Measurements from ENCODE around the gene LCP1. TPM values are rescaled to one million over a fixed set of nuclear protein-coding genes. Genes with fewer than 3 reads are reported as not detected.
A peak's percentile ranks its signal among the peaks of the same experiment; 100 is the strongest.

The LCP1 gene
- total RNA-seq, 2 experiments from 2014 or later, result 1,008 to 1,043 TPM

DNA sequence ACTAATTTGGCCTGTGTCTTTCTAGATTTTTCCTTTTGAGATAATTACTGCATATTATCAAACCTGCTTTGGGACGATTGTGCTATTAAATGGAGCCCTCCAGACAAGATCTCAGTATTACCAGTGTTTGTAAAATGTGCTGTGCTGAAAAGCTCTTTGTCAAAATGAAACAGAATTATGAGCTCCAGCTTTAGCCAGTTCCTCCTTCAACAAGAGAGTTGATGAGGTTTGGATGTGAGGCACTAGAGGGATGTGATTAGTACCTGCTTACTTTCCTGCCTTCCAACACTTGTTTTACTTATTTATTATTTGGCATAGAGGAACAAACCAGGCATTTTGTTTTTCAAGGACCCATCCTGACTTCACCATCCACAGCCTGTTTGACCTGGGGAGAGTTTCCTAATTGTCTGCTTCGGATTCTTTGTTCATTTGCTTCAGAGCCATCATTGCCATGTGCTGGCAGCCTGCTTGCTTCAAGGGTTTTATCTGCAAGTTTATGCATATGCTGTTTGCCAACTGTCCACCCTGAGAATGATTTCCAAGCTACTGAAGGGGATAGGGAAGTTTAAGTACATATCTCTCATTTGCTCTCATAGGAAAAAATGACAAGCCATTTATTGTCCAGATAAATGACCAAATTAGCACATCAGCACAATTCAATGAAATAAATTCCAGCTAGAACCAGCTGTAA lies 44.2 kb downstream of the LCP1 start:
- Mint-ChIP-seq H3K9me3 (no peaks in the 10 kb centered on the region), H3K27me3 (ENCODE audit: low read depth) (no peaks in the 10 kb centered on the region), H3K4me1 (ENCODE audit: low read depth) (peaks cover 45% of the 10 kb centered on the region), H3K4me3 (no peak overlapping the region), H3K27ac (peak overlapping the region; percentile 62), H3K36me3 (ENCODE audit: low read depth) (peaks cover 71% of the 10 kb centered on the region)
- CTCF ChIA-PET, result interaction anchor here (1.1 to 3.7 kb wide), 2 partner anchors 12 kb away, joined by 4 to 25 read pairs; no protein-coding TSS in a partner anchor
- intact Hi-C loops (cut with micrococcal nuclease), result no loop called here
- DNase-seq, result no peak

DNA sequence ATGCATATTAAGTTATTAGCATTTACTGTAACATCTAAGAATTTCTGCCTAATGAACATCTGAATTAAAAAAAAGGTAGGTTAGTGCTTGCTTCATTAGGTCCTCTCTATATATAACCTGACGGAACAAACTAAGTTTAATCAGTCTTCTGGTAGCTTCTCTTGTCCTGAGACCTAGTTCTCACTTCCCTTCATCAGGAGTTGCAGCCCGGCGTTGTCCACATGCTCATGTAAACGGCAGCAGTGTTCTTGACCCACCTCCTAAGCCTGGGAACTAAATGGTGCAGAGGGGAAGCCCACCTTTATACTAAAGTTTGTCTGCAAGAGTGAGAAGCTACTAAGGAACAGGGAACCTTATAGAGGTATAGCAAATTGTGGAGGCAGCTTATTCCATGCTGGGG lies 45.3 kb downstream of the LCP1 start:
- CTCF ChIA-PET, result interaction anchor here (1.4 to 3.7 kb wide), 3 partner anchors 10 to 24 kb away, joined by 5 to 25 read pairs (median 13); no protein-coding TSS in a partner anchor
- Mint-ChIP-seq H3K27ac (peak overlapping the region; percentile 80), H3K4me3 (no peak overlapping the region), H3K9me3 (no peaks in the 10 kb centered on the region), H3K27me3 (ENCODE audit: low read depth) (no peaks in the 10 kb centered on the region), H3K36me3 (ENCODE audit: low read depth) (peaks cover 71% of the 10 kb centered on the region), H3K4me1 (ENCODE audit: low read depth) (peaks cover 41% of the 10 kb centered on the region)
- no peak for DNase-seq
- intact Hi-C loops (cut with micrococcal nuclease), result no loop called here

DNA sequence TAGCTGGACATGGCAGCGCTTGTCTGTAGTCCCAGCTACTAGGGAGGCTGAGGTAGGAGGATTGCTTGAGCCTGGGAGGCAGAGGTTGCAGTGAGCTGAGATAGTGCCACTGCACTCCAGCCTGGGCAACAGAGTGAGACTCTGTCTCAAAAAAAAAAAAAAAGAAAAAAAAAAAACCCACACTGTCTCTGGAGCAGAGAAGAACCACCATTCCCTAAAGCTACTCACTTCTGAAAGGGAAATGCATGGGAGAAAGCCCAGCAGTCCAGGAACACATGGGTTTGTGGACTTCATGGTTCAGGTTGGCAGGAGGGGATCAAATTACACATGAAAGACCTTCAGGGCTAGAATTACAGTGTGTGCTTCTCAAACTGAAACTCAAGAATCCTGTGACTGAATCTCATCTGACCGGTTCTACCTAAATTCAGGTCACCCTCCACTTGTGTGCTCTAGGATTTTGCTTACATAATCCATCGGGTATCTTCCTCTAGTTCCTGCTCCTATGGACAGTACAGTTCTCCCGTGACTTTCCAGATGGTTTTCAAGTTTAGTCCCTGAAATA lies 46.9 kb downstream of the LCP1 start:
- H3K9me3 Mint-ChIP-seq, result no peaks in the 10 kb centered on the region

DNA sequence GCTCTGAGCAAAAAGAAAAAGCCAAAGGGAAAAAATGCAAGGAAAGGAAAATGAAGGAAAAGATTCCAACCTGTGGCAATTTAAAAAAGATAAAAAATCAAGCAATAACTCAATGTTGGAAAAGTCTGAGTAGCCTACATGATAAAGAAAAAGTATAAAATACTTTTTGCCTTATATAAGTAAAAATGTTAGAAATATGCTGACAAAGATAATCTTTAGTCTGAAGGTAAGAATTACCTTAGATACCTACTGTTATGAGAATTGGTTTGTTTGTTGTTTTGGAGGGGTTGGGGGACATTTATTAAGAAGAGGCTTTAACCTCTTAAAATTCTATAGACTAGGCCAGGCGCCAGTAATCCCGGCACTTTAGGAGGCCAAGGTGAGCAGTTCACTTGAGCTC lies 47.5 kb downstream of the LCP1 start:
- no peaks in the 10 kb centered on the region for H3K27me3 Mint-ChIP-seq (ENCODE audit: low read depth)
- intact Hi-C loops (cut with micrococcal nuclease), result no loop called here
- no peak overlapping the region for H3K4me3 Mint-ChIP-seq
- H3K9me3 Mint-ChIP-seq, result no peaks in the 10 kb centered on the region
- peak overlapping the region; percentile 80 for H3K27ac Mint-ChIP-seq
- DNase-seq, result no peak
- H3K36me3 Mint-ChIP-seq (ENCODE audit: low read depth), result peaks cover 70% of the 10 kb centered on the region
- H3K4me1 Mint-ChIP-seq (ENCODE audit: low read depth), result peaks cover 23% of the 10 kb centered on the region
- CTCF ChIA-PET, result interaction anchor here (1.5 to 2.2 kb wide), 2 partner anchors 8 to 26 kb away, joined by 5 to 13 read pairs; no protein-coding TSS in a partner anchor

More for the DNA sequence above, 46.9 kb downstream of the LCP1 start:
- Mint-ChIP-seq H3K27ac (peak overlapping the region; percentile 80), H3K36me3 (ENCODE audit: low read depth) (peaks cover 71% of the 10 kb centered on the region), H3K4me3 (no peak overlapping the region), H3K27me3 (ENCODE audit: low read depth) (no peaks in the 10 kb centered on the region), H3K4me1 (ENCODE audit: low read depth) (peaks cover 27% of the 10 kb centered on the region)
- DNase-seq, result no peak
- intact Hi-C loops (cut with micrococcal nuclease), result no loop called here
- CTCF ChIA-PET, result interaction anchor here (1.3 to 2.2 kb wide), 3 partner anchors 8 to 25 kb away, joined by 4 to 13 read pairs (median 5); no protein-coding TSS in a partner anchor

DNA sequence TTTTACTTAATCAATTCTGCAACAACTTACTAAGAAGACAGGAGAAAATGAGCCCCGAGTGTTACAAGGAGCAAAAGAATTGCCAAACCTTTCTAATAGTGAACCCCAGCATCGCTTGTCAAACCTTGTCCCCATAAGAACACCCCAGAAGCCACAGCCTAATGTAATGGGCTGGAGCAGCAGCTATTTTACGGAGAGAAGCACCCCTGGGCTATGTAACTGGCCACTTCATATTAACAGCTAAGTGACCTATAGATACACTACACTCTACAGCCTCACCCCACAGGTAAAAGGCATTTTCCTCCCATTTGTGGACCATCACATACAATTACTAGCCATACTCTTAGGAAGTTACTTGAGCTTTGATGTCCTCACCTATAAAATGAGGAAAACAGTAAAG lies 49.9 kb downstream of the LCP1 start:
- Mint-ChIP-seq H3K27ac (peak overlapping the region; percentile 60), H3K9me3 (no peaks in the 10 kb centered on the region), H3K4me3 (no peak overlapping the region), H3K36me3 (ENCODE audit: low read depth) (peaks cover 62% of the 10 kb centered on the region), H3K4me1 (ENCODE audit: low read depth) (peaks cover 17% of the 10 kb centered on the region), H3K27me3 (ENCODE audit: low read depth) (no peaks in the 10 kb centered on the region)
- intact Hi-C loops (cut with micrococcal nuclease), result no loop called here
- CTCF ChIA-PET, result interaction anchor here (0.7 kb wide), 2 partner anchors 10 to 14 kb away, joined by 3 to 4 read pairs; no protein-coding TSS in a partner anchor
- DNase-seq, result no peak

DNA sequence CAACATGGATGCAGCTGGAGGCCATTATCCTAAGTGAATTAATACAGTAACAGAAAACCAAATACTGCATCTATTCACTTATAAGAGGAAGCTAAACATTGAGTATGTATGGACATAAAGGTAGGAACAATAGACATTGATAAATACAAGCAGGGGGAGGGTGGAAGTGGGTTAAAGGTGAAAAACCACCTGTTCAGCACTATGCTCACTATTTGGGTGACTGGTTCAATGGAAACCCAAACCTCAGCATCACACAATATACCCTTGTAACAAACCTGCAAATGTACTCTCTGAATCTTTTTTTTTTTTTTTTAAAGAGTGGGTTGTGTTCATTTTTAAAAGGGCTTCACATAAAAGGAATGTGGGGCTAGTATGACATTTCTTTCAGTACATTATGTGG lies 50.3 kb downstream of the LCP1 start:
- peak overlapping the region; percentile 60 for H3K27ac Mint-ChIP-seq

DNA sequence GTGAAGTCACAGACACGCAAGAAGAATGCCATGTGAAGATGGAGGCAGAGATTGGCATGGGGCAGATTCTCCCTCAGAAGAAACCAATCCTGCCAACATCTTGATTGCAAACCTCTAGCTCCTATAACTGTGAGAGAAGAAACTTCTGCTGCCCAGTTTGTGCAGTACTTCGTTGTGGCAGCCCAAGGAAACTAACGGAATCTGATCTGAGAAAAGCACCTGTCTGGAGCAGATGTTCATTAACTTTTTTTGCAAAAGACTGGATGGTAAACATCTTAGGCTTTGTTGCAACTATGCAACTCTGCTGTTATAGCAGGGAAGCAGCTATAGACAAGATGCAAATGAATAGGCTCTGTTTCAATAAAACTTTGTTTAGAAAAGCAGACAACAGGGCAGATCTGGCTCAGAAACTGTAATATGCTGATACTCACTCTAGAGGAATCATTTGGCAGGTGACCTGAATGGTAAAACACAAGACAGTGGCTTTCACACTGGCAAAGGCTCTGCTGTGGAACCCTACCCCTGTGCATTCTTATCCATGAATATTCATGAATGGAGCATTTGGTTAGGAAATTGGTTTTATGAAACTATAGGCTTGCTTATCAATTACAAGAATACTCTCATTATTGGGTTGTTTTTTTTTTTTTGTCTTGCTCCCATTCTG lies 51.9 kb downstream of the LCP1 start:
- CTCF ChIA-PET, result interaction anchor here (0.7 to 1.1 kb wide), 2 partner anchors 18 to 191 kb away, joined by 3 to 4 read pairs; no protein-coding TSS in a partner anchor
- Mint-ChIP-seq H3K27me3 (ENCODE audit: low read depth) (no peaks in the 10 kb centered on the region), H3K4me3 (no peak overlapping the region), H3K4me1 (ENCODE audit: low read depth) (peaks cover 26% of the 10 kb centered on the region), H3K36me3 (ENCODE audit: low read depth) (peaks cover 54% of the 10 kb centered on the region), H3K27ac (peak overlapping the region; percentile 54), H3K9me3 (no peaks in the 10 kb centered on the region)
- no peak for DNase-seq
- intact Hi-C loops (cut with micrococcal nuclease), result loop anchor here (5.0 kb wide), 1 partner anchor 262 kb away; no protein-coding TSS in a partner anchor

More for the DNA sequence above, 50.3 kb downstream of the LCP1 start:
- peaks cover 20% of the 10 kb centered on the region for H3K4me1 Mint-ChIP-seq (ENCODE audit: low read depth)
- no peaks in the 10 kb centered on the region for H3K27me3 Mint-ChIP-seq (ENCODE audit: low read depth)
- H3K4me3 Mint-ChIP-seq, result no peak overlapping the region
- CTCF ChIA-PET, result interaction anchor here (0.7 kb wide), 1 partner anchor 10 kb away, joined by 4 read pairs; no protein-coding TSS in a partner anchor
- H3K36me3 Mint-ChIP-seq (ENCODE audit: low read depth), result peaks cover 63% of the 10 kb centered on the region
- no peaks in the 10 kb centered on the region for H3K9me3 Mint-ChIP-seq
- intact Hi-C loops (cut with micrococcal nuclease), result no loop called here
- DNase-seq, result no peak

DNA sequence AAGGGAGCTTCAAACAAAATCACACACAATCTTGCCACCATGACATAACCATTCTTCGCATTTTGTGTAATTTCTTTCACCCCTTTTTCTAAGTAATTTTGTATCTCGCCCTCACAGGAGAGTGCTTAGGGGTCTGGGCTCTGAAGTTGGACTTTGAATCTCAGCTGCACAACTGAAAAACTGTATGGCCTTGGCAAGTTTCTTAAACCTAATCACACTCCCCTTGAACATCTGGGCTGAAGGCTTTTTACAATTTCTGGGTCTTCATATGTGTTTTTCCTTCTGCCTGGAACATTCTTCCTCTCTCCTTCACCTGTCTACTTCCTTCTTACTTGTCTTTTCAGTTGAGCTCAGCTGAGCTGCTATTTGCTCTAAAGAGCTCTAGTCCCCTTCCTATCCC lies 52.9 kb downstream of the LCP1 start:
- peaks cover 35% of the 10 kb centered on the region for H3K4me1 Mint-ChIP-seq (ENCODE audit: low read depth)
- peak overlapping the region; percentile 54 for H3K27ac Mint-ChIP-seq
- H3K27me3 Mint-ChIP-seq (ENCODE audit: low read depth), result no peaks in the 10 kb centered on the region
- DNase-seq, result no peak
- intact Hi-C loops (cut with micrococcal nuclease), result loop anchor here (5.0 kb wide), 1 partner anchor 263 kb away; no protein-coding TSS in a partner anchor
- no peak overlapping the region for H3K4me3 Mint-ChIP-seq
- CTCF ChIA-PET, result interaction anchor here (0.7 to 1.2 kb wide), 3 partner anchors 14 to 192 kb away, joined by 3 to 5 read pairs (median 4); no protein-coding TSS in a partner anchor
- H3K9me3 Mint-ChIP-seq, result no peaks in the 10 kb centered on the region
- H3K36me3 Mint-ChIP-seq (ENCODE audit: low read depth), result peaks cover 53% of the 10 kb centered on the region

DNA sequence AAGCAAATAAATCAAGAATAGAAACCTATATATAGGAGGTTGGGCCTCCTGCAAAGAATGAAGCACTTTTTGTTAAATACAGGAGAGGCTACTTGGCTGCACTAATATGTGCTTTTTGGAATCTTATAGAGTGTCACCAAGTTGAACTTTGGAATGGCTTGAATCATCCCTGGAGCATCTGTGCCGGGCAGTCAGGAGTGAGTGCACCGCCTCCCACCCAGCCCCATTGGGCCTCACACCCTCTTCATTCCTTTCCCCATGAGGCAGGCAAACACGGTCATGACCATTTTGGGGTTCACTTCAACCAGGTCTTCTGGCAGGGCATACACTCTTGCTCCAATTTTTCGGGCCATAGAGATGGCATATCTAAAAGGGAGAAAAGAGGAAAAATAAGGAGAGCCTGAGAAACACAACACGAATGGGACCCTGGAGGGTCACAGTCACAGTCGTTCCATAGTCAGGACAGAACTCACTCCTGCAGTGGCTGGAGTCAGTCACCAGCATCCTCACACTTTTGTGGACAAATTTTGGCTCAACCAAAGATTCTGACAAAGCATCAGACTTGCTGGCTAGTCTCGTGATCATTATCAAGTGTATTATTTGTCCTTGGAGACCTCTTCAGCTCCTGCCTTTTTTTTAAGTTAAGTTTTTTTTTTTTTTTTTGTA lies 54.5 kb downstream of the LCP1 start:
- Mint-ChIP-seq H3K27me3 (ENCODE audit: low read depth) (no peaks in the 10 kb centered on the region), H3K4me1 (ENCODE audit: low read depth) (peaks cover 36% of the 10 kb centered on the region), H3K4me3 (no peak overlapping the region), H3K36me3 (ENCODE audit: low read depth) (peaks cover 40% of the 10 kb centered on the region), H3K27ac (peak overlapping the region; percentile 2), H3K9me3 (no peaks in the 10 kb centered on the region)
- DNase-seq, result no peak
- intact Hi-C loops (cut with micrococcal nuclease), result loop anchor here (2.0 to 5.0 kb wide), 2 partner anchors 161 to 265 kb away; no protein-coding TSS in a partner anchor
- CTCF ChIA-PET, result interaction anchor here (0.7 to 3.0 kb wide), 14 partner anchors 8 to 194 kb away, joined by 3 to 25 read pairs (median 8); partner anchors contain the start of gene ZC3H13

DNA sequence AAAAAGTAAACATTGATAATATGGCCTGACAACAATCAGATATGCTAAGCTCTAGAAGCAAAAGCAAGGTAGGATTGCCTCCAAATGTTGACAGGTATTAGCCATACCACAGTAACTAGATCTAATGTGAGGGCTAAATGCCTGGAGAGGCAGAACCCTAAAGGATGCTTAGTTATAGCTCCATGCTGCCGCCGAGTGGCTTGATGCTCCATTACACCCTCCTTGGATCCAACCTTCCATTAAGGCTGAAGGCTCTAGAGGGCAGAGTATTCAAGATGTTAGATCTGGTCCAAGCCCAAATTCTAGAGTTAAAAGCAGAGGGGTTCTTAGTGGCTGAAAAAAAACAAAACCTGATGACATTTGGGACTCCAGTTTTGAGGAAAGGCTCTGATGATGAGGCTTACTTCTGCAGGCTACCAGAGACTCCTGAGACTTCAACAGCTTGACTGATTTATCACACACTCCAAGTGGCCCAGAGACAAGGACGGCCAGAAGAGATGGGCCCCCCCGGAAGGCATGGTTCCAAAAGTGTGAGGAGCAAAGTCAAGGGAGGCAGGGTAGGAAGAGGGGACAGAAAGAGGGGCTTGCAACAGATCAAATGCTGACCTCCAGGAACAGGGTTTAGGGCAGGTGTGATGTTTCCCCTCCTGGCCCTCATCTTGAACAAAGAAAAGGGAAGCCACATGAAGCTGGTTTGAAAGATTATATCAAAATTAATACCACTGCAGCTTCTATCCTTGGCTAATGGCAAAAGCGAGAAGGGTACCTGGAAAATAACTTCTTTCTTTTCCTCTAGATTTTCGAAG lies 55.2 kb downstream of the LCP1 start:
- Mint-ChIP-seq H3K4me3 (no peak overlapping the region), H3K27me3 (ENCODE audit: low read depth) (no peaks in the 10 kb centered on the region), H3K4me1 (ENCODE audit: low read depth) (peaks cover 38% of the 10 kb centered on the region), H3K27ac (peak overlapping the region; percentile 76), H3K9me3 (no peaks in the 10 kb centered on the region), H3K36me3 (ENCODE audit: low read depth) (peaks cover 34% of the 10 kb centered on the region)
- DNase-seq, result peak; percentile 91
- CTCF ChIA-PET, result interaction anchor here (0.6 to 3.0 kb wide), 27 partner anchors 9 to 503 kb away, joined by 3 to 25 read pairs (median 4); partner anchors contain the start of genes CPB2 and ZC3H13
- intact Hi-C loops (cut with micrococcal nuclease), result loop anchor here (1.0 to 5.0 kb wide), 8 partner anchors 34 to 503 kb away; partner anchors contain the start of gene ZC3H13

DNA sequence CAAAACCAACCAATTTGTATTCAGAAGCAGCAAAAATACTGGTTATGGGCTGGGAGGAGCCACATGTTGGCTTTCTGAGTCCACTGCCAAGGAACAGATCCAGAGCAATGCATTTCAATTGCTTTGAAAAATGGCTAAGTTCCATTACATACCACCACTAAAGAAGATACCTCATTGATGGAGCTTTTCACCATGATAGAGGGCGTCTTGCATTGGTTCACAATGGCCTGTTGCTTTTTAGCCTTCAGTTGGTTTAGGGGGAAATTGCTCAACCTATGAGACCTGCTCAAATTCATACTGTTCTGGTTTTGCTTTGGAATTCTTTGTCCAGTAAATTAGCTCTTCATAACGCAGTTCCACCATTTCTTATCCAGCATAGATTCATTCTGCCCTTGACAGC lies 55.9 kb downstream of the LCP1 start:
- DNase-seq, result no peak
- Mint-ChIP-seq H3K4me3 (no peak overlapping the region), H3K9me3 (no peaks in the 10 kb centered on the region), H3K27ac (peak overlapping the region; percentile 76), H3K27me3 (ENCODE audit: low read depth) (no peaks in the 10 kb centered on the region), H3K4me1 (ENCODE audit: low read depth) (peaks cover 40% of the 10 kb centered on the region), H3K36me3 (ENCODE audit: low read depth) (peaks cover 29% of the 10 kb centered on the region)
- CTCF ChIA-PET, result interaction anchor here (0.6 to 3.0 kb wide), 22 partner anchors 10 to 502 kb away, joined by 3 to 25 read pairs (median 4); partner anchors contain the start of gene CPB2
- intact Hi-C loops (cut with micrococcal nuclease), result loop anchor here (1.0 to 5.0 kb wide), 8 partner anchors 34 to 503 kb away; partner anchors contain the start of gene ZC3H13
